ENCODE data around the gene HDAC7.

HDAC7 gene

DNA sequence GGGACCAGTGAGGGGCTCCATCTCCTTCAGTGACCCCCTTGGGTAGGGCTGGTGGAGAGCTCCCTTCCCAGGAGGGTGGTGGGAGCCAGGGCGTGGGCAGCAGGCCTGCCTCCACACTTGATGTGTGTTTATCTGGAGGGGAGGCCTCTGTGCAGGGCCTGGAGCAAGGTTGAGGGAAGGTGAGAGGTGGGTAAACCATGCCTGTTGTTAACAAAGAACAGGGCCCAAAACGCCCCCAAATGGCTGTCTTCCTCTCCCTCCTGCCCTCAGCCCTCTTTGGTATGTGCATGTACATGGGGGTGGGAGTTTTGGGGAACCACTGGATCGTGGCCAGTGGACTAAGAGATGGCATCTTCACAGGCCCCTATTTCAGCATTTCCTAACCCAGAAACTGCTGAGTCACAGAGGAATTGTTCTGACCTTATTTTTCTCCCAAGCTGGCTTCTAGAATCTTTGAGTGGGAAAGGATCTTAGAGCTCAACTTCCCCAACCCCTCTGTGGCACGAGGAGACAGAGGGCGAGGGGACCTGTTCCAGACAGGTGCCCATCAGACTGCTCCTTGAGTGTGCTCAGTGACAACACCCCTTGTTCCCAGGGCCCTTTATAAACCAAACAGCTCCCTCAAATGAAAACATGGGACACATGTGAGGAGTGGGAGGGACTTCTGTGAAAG lies 43.1 kb downstream of the HDAC7 start:
- FAIRE-seq, result no peak

DNA sequence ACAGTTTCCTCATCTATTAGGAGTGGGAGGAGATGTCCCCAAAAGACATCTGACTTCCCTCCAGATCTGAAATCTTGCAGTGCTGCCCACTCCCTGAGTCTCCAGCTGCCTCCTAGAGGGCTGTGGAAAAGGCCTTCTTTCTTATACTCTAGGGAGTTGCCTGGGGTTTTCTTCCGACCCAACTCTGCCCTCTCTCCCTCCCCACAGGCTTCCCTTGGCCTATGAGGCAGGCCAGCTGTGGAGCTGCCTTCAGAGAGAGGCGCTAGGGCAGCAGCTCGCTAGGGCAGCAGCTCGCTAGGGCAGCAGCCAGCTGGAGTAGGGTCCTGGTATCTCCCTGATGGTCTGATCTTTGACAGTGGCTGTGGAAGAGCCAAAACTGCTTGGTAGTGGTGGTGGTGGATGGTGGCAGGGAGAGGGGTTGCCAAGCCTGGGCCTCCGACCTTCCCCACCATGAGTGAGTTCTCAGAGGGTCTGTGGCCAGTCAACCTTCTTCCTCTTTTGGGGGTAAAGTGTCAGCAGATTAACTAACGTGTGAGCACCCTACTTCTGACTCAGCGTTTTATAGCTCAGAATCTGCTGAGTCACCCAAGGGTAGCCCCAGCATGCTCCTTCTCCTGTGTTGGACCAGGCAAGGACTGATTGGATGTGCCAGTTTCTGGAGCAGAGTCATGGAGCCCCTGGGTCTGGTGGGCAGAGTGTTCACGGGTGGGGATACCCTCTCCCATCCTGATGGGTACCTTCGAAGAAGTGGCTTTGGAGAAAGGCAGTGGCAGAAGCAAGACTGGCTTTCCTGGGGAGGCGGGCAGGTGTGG lies 44.4 kb downstream of the HDAC7 start:
- FAIRE-seq, result no peak

DNA sequence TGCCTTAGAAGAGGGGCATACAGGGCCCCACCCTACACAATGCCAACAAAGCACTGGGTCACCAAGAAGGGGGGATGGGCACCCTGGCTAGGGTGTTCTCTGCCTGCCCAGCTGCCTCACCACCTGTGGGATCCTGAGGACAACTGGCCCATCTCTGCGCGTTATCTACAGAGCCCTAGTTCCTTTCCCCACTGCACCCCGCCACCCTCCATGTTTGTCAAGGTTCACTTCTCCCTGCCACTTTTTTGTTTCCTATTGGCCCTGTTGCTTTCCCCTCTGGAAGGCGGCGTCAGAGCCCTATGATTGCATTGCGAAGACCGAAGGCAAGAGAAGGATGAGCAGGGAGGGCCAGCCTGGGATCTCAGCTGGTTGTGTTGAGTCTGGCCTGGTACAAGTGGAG lies 45.0 kb downstream of the HDAC7 start:
- no peak for FAIRE-seq

DNA sequence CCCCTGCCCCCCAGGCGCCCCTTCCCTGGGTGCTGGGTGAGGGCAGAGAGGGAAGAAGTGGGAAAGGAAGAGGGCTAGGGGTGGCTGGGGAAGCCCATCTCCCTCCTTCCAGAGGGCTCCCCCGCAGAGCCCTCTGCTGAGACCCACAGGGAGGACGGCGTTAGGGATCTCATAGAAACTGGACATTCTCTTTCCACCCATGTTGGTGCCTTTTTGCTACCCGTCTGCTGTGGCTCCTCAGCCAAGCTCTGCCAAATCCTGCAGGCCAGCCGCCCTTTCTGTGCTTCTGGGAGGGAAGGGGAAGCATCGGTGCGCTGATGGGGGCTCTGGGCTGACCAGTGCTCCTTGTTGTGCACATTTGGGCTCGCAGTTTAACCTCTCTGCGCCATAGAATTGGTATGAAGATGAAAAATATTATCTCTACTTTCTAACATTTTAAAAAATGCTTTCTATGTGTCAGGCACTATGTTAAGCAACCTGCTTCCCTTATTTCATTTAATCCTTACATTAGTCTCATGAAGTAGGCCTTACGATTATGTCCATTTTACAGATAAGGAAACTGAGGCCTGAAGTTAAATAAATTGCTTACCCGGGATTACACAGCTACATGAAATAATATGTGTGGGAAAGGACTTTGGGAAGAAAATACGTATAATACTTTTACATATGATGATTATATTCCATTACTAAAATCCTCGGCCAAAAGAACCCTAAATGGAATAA lies 45.7 kb downstream of the HDAC7 start:
- no peak for FAIRE-seq

DNA sequence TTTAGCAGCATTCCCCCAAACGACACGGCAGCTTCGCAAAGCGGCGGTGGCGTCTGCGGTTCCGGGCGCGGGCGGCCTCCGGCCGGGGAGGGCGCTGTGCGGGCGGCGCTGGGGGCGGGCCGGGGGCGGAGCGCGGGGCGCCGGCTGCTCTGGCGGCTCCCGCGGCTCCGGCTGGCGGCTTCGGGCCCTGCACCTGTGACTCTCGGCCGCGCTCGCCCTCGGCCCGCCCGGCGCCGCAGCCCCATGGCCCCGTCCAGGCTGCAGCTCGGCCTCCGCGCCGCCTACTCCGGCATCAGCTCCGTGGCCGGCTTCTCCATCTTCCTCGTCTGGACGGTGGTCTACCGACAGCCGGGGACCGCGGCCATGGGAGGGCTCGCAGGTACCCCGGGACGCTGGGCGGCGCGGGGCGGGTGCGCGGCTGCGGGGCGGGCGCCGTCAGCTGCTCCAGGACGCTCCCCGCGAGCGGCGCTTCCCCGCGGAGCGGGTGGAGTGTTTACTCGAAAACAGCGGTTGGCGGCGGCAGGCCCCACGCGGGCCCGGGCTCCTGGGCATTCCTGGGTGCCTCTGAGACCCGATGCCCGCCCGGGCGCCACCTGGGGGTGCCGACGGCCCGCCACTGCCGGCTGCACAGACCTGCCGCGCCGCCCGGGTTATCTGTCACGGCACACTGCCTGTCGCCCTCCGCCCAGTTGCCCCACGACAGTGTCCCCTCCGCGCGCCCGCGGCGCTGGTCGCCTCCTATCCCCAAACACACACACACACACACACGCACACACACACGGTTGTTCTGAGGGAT lies 46.4 kb downstream of the HDAC7 start, which contains the start of gene SLC48A1:
Gene SLC48A1, plus strand, starts transcription at position 177 of the 796 bp plus-strand sequence. Its CDS starts 67 bp downstream, at position 244.
- no peak for FAIRE-seq

DNA sequence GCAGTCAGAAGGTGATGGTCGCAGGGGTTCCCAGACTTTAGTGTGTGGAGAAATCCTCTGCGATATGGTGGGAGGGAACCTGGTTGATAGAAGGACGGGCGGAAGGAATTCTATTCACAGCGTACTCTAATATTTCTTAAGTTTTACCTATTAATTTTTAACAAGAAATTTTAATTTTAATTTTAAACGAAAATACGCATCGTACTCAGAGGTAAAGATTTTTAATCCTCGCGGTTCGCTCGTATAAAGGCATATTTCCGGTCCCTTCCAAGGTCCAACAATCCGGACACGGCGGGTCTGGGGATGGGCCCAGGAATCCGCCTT lies 47.0 kb downstream of the HDAC7 start:
- FAIRE-seq, result no peak

DNA sequence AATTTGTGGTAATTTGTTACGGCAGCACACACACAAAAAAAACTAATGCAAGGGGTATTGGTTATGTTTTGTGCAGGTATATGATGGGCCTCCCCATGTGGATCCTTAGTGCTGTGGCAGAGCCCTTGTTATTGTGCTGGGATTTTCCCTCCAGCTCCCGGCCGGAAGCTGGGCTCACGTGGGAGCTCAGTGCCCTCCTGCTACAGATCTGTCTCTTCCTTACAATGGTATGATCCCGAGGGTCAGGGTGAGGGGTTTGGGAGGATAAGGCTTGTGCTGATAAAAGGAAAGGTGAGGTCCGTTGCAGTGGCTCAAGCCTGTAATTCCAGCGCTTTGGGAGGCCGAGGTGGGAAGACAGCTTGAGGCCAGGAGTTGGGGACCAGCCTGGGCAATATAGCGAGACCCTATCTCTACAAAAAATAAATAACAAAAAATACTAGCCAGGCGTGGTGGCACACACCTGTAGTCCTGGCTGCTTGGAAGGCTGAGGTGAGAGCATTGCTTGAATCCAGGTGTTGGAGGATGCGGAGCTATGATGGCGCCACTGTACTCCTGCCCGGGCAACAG lies 47.5 kb downstream of the HDAC7 start:
- no peak for FAIRE-seq

DNA sequence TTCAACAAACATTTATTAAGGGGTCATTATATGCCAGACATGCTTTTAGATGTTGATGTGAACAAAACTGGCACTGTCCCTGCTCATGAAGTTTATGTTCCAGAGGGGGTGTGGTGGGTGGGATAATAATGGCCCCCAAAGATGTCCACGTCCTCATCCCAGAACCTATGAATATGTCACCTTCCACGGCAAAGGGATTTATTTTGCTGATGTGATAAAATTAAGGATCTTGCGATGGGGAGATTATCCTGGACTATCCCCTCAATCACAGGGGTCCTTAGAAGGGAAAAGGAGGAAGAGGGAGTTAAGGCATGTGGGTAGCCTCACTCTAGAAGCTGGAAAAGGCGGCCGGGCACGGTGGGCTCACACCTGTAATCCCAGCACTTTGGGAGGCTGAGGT lies 48.4 kb downstream of the HDAC7 start:
- FAIRE-seq, result no peak

DNA sequence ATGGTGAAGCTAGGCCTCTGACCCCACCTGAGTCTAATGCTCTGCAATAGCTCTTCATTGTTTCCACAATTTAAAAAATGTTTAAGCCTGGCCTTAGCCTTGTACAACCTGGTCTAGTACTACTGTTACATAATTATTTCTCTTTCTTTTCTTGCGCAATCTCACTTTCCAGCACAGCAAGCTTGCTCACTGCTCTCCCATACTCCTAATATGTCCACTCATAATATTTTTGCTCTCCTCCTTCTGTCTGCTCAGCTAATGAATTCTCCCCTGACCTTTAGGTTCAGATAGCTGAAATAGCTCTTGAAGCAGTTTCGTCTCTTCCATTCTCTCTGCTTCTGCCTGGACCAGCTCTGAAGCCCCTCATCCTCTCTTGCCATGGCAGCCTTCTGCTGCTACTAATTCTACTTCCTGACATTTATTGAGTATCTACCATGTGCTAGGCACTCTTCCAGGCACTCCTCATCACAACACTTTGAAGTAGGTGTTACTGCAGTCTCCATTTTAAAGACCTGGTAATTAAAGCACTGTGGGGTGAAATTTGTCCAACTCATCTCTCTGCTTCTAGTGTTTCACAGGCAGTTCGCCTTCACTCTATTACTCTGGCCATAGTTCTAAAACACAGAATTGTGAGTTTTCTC lies 49.5 kb downstream of the HDAC7 start:
- FAIRE-seq, result no peak

DNA sequence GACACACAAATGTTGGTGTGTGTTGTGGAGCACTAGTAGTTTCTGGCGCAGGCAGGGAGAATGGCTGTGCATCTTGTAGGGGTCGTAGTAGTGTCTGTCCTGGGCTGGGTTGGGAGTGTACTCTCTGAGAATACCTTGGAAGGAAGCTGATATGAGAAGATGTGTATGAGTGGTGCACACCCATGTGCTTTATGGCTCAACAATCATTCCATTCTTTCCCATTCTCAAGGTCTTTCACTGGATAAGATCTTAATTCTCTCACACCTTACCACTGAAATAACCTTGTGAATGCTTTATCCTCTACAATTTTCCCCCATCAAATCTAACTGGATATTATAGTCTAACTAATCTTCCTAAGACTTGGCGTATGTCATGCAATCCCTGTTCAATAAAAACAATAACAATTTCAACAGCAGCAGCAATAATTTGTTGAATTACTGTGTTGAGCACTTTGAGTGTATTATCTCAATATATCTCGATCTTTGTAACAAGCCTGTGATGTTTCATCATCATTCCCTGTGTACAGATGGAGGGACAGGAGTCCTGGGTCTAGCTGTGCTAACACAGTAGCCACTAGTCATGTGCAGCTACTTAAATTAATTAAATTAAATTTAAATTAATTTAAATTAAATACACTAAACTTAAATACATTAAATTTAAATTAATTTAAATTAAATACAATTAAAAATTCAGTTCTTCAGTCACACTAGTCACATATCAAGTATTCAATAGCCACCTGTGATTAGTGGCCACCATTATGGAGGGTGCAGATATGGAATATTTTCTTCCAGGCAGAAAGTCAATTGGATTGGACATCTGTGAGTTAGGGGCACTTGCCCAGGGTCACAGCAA lies 50.2 kb downstream of the HDAC7 start:
- FAIRE-seq, result no peak

DNA sequence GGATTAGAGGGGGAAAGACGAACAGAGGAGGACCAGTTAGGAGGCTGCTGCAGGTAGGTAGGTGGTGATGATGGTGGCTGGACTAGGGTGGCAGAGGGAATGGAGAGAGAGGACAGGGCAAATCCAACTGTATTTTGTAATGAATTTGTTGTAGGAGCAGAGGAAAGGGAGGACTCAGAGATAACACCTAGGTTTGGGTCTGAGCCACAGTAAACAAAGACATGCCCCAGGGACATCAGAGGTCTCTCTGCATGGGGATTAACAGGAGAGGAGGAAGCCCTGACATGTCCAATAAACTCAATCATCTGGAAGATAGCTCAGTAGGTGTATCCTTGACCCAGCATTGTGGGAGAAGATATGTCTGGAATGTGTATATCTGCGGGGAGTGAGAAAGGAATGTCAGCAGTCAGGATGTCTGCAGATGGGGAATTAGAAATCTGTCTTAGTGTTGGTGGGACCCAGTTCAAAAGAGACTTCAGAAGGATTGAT lies 51.3 kb downstream of the HDAC7 start:
- FAIRE-seq, result no peak

DNA sequence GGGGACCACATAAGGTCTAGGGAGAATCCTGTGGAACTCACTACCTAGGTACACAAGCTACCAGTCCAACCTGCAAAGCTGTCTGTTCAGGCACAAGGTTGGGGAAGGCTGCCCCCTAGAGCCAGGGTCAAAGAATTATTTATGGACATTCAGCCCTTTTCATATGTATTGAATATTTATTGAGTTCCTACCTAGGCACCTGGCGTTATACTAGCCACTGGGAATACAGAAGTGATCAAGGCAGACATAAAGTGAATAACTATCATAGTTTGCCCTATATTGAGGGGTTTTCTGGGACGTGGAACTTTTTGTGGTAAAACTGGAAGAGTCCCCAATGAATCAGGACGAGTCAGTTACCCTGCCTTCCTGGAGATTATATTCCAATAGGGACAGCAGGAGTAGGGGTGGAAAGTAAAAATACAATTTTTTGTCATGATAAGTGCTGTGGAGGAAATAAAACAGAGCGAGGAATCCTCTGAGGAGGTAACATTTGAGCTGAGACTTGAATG lies 52.4 kb downstream of the HDAC7 start:
- no peak for FAIRE-seq

DNA sequence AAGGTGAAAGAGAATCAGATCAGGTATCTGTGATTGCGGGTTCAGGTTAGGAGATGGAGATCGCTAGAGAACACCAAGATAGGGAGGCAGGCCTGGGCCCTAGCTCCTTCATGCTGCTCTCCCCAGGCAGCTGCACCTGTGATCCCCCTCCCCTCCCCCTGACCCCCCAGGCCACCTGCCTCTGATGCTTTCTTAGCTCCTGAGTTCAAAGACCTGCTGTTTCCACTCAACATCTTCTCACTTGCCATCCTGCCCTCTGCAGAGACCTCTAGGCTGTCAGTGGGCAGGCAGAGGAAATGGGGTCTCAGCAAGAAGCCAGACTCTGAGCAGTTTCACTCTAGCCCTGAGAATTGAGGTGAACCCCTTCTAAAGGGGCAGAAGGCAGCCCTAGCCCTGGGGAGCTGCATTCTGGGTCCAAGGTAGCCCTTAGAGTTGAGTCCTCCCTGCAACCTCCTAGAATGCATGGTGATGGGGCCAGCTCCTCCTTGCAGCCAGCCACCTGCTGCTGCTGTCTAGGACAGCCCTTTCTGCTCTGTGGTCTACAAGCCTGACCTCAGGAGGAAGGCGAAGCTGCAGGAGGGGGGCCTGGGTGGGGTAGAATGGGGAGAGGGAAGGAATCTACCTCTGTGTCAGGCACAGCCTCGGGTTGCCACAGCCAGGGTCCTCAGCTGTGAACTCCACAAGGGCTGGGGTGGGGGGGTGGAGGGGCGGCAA lies 53.0 kb downstream of the HDAC7 start:
- FAIRE-seq, result no peak

DNA sequence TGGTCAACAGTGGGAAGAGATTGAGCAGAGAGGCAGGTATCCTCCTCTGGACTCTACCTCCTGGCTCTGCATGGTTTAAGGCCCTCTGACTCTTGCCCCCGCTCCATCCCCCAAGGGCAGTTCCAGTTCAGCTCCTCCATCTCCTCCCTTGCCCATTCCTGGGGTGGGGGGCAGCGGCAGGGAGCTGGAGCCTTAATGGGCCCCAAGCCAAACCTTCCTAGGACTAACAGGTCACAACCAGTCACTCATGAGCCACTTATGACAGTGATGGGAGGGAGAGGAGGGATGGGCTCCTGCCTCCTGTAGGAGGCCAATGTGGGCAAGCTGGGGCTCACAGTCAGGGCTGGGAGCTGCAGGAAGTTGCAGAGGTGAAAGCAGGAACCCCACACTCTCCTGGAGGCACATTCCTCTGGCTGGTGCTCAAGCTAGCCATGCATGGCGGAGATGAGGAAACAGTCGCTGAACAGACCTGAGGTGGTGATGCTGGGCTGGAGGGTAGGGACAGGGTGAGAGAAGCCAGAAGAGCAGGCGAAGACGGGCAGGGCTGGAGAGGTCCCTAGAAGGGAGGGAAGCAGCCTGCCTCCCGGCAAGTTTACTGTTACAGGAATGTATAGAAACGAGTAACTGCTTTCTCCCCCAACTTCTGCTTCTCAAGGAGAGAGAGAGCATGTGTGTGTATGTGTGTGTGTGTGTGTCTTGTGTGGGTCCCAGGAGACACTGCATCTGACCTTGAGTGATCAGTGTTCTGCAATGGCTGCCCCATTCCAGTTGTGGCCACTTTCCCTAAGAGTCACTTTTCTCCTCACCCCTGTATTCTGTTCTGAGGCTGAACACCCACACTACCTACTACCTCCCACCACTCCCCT lies 56.0 kb downstream of the HDAC7 start:
- FAIRE-seq, result no peak

DNA sequence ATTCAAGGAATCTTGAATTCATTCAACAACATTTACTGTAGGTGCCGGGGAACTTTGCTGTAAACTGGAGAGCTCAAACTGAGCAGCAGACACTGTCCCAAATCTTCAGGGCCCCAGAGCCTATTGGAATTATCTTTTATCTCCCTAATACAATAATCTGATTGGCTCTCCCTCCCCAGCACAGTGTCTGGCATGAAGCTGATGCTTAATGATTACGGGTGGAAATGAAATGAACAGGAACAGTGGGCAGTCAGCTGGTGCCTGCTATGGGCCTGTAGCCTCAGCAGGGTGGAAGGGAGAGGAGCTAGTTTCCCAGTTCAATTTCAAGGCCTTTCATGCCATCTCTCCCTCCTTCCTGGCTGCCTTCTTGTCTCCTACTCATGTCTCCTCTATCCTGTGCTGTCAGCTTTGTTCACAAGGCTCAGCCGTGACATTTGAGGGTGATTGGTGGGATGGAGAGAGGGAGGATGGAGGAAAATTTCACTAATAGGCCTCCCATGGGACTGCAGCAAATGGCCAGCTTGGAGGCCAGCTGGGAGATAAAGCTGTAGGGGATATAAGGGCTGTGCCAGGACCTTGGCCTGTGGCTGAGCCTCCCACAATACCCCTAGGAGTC lies 56.7 kb downstream of the HDAC7 start:
- FAIRE-seq, result no peak

DNA sequence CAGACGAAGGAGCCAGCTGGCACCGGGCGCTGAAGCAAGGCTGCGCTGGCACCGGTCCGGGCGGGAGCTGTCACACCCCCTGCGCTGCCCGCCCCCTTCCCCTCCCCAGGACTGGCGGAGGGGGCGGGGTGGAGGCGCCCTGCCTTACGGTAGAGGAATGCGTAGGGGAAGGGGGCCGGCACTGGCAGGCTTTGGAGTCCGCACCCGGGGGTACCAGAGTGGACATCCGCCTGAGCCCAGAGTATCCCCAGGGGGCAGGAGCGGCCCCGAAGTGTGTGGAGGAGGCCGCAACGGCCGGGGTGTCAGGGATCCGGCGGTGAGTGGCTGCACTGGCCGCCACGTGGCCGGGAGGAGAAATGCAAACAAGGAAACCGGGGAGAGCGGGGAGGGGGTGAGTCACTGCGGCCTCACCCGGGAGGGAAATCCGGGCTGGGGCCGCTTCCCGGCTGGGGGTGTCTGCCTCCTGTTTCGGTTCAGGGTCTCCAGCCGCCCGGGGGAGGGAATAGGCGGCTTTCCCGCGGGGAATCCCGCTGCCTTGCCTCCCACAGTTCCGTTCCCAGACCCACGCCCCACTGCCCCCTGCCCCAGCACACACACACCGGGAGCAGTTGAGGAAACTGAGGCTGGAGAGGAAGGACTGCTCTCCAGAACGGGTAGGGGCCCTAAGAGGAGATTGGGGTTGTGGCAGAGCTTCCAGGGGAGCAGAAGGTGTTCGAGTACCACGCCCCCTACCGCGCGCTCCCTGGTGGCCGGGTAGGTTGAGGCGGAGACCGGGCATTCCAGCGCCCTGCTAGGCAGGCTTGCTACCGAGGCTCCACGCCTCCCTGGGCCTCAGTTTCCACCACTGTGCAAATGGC lies 60.6 kb downstream of the HDAC7 start, which contains the start of gene RAPGEF3:
Gene RAPGEF3, minus strand, starts transcription at position 47 of the 857 bp plus-strand sequence. CDS start 324 bp downstream, outside the sequence.
- no peak for FAIRE-seq

DNA sequence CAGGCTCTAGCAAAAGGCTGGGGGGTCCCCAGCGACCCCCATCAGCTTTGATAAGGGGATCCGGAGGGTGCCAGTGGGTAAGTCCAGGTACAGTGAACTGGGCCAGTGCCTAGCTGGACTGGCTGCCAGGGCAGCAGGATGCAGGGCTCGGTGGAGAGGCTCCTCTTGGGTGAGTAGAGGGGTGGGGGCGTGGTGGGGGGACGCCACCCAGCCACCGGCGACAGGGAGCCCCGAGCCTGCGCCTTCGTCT lies 61.2 kb downstream of the HDAC7 start:
- FAIRE-seq, result no peak
